Spleen (tissue), 11 donors: ENCODE data around the gene IL1R2. TPM values are rescaled to one million over a fixed set of nuclear protein-coding genes. Genes with fewer than 3 reads are reported as not detected.
A peak's percentile ranks its signal among the peaks of the same experiment; 100 is the strongest.

Source experiments
- DNase-seq: peaks from one replicate; pipeline ENCODE4 v3.0.0-alpha.2; 2020
- H3K27ac ChIP-seq, 8 donors: fragments of 200-600 bp; sonication (generic) in 7 of 8; 1 replicate in 4 of 8; 2 replicates in 4 of 8; pipeline versions ENCODE4 v1.5.0 to v1.8.0; 2016 to 2021; ENCODE audit warnings: inconsistent platforms in 4 of 8, mild to moderate bottlenecking in 4 of 8, moderate library complexity in 1 of 8
- H3K27me3 ChIP-seq, 7 donors: fragments of 200-600 bp; sonication (generic) in 6 of 7; replicated peaks in 1 of 7; 1 replicate in 4 of 7; 2 replicates in 3 of 7; pipeline versions ENCODE4 v1.5.0 to v1.8.0; 2016 to 2021; ENCODE audit warnings: inconsistent platforms in 3 of 7, mild to moderate bottlenecking in 1 of 7
- H3K36me3 ChIP-seq, 6 donors: fragments of 200-600 bp; sonication (generic) in 5 of 6; 1 replicate in 4 of 6; 2 replicates in 2 of 6; pipeline versions ENCODE4 v1.5.0 to v1.8.0; 2016 to 2021; ENCODE audit warnings: inconsistent platforms in 2 of 6
- H3K4me1 ChIP-seq, 6 donors: fragments of 200-600 bp; sonication (generic) in 5 of 6; 1 replicate in 3 of 6; 2 replicates in 3 of 6; pipeline versions ENCODE4 v1.5.0 to v1.8.0; 2016 to 2021; ENCODE audit warnings: inconsistent platforms in 3 of 6
- H3K4me3 ChIP-seq, 8 donors: fragments of 200-600 bp; sonication (generic) in 7 of 8; 1 replicate in 4 of 8; 2 replicates in 4 of 8; pipeline versions ENCODE4 v1.5.0 to v1.8.0; 2016 to 2021; ENCODE audit warnings: inconsistent platforms in 4 of 8, mild to moderate bottlenecking in 4 of 8, moderate library complexity in 2 of 8
- H3K9me3 ChIP-seq, 8 donors: fragments of 200-600 bp; sonication (generic) in 7 of 8; 1 replicate in 4 of 8; 2 replicates in 4 of 8; pipeline versions ENCODE4 v1.5.0 to v1.8.0; 2016 to 2021; ENCODE audit warnings: inconsistent platforms in 4 of 8
- CTCF ChIP-seq, 11 experiments: fragments of 200-600 bp in 7 of 11; fragments of 450-650 bp in 4 of 11; sonication (generic) in 4 of 11; IDR thresholded peaks in 8 of 11; conservative IDR thresholded peaks in 3 of 11; 1 replicate in 7 of 11; 2 replicates in 4 of 11; pipeline versions ENCODE4 v1.4.0 to v1.8.0; 2016 to 2021; ENCODE audit warnings: antibody characterized with exemption in 11 of 11, inconsistent platforms in 4 of 11, mild to moderate bottlenecking in 1 of 11
- POLR2A ChIP-seq, 3 donors: fragments of 450-650 bp; IDR thresholded peaks; one replicate each; pipeline ENCODE4 v1.5.1; 2017; ENCODE audit warnings: antibody characterized with exemption in 3 of 3, mild to moderate bottlenecking in 1 of 3
- POLR2AphosphoS5 ChIP-seq, 3 donors: sonication (generic); formaldehyde crosslinking; IDR thresholded peaks; one replicate each; pipeline ENCODE4 v1.5.1; 2017; ENCODE audit warnings: antibody characterized with exemption in 3 of 3
- WGBS, 5 donors: extraction: QIAGEN DNeasy Blood & Tissue Kit in 3 of 5; methylation state at CpG; one replicate each; pipeline versions ENCODE4 v1.1.5 to v1.1.7; 2013 to 2018; 5-methylcytosine and 5-hydroxymethylcytosine counted together
- intact Hi-C: fragments of 100-400 bp; cut with DNase I; formaldehyde crosslinking; loops from one replicate; pipeline ENCODE4 v1.15.0; 2023; ENCODE audit warnings: low total_unique reads
- polyA plus RNA-seq, 3 donors: library from polyadenylated mRNA; stranded (reverse); fragments of 200-250 nt; gene quantifications; one replicate each; pipeline ENCODE4 v1.2.1, GENCODE V29; 2013
- total RNA-seq, 7 donors: library from RNA; depleted of rRNA in 3 of 7; stranded (reverse); fragments of >200 nt in 3 of 7; fragmentation: NEBNext Ultra II Directional in 4 of 7; extraction: Animal tissue kit (Norgen Biotek cat#: 25700) in 4 of 7; gene quantifications; one replicate each; pipeline versions ENCODE4 v1.1.0 to v1.2.1, GENCODE V29; 2016 to 2021
- donor health status: healthy with polysubstance abuse.
- donor health status: DM: no; HTN: no; CAD: no; lungs with moderate emphysema.
- donor health status: DM: no; HTN: no; CAD: no.
- donor health status: Bipolar disorder and iron deficiency.
- donor health status: healthy.
- donor health status: DM: no; HTN: no; CAD: no.
- donor health status: DM: yes; HTN: yes; CAD: no.

The IL1R2 gene
- total and polyA plus RNA-seq, 10 donors, result 20.1 to 607 (median 116) TPM

- Histone ChIP-seq H3K4me3 (no peak overlapping the region), H3K36me3 (peaks cover 0 to 85% (median 0%) of the 10 kb centered on the region in 6 donors), H3K4me1 (peaks cover 10 to 70% (median 19%) of the 10 kb centered on the region in 6 donors), H3K27me3 (no peaks in the 10 kb centered on the region), H3K9me3 (no peaks in the 10 kb centered on the region), H3K27ac (no peak overlapping the region)
- no peak for DNase-seq
- TF ChIP-seq POLR2AphosphoS5 (IDR thresholded peaks at IDR 0.05) (no peak), POLR2A (IDR thresholded peaks at IDR 0.05) (no peak), CTCF (IDR thresholded peaks at IDR 0.05 in 8 of 11, conservative IDR thresholded peaks at IDR 0.05 in 3 of 11) (no peak)
- 88 to 98% (median 92%) methylated on average over 3 of the region's 3 CpGs for WGBS, 5 donors
- intact Hi-C loops, result loop anchor here (10.0 kb wide), 1 partner anchor 441 kb away; no protein-coding TSS in a partner anchor
Measured at GRCh38 chr2:102003696-102004095, 11.9 kb downstream of the IL1R2 start.

DNA sequence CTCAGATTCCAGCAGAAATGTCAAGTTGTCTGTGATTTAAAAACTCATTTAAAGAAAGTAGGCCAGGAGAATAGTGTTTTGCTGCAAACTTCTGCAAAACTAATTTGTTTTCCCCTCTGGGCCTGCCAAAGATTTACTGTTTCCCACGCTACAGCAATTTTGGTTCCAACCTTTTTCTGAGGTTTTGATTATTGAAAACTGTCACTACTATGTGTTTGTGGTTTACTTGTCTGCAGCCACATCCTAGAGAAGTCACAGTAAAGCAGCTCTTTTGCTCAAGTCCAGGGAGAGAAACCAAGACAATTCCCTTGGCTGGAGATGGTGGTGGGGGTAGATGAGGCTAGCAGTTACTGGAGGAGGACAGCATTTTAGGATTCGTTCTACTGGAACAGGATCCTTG, 12.8 kb downstream of the IL1R2 start:
- Histone ChIP-seq H3K27me3 (no peaks in the 10 kb centered on the region), H3K27ac (peak overlapping the region in 3 of 8 donors; percentile 16 to 40 (median 21)), H3K4me3 (no peak overlapping the region), H3K36me3 (peaks cover 0 to 85% (median 0%) of the 10 kb centered on the region in 6 donors), H3K4me1 (peaks cover 10 to 71% (median 19%) of the 10 kb centered on the region in 6 donors), H3K9me3 (no peaks in the 10 kb centered on the region)
- intact Hi-C loops, result loop anchor here (10.0 kb wide), 1 partner anchor 440 kb away; no protein-coding TSS in a partner anchor
- DNase-seq, result no peak
- TF ChIP-seq CTCF (IDR thresholded peaks at IDR 0.05 in 8 of 11, conservative IDR thresholded peaks at IDR 0.05 in 3 of 11) (no peak), POLR2AphosphoS5 (IDR thresholded peaks at IDR 0.05) (no peak), POLR2A (IDR thresholded peaks at IDR 0.05) (no peak)
- 46 to 71% (median 68%) methylated on average over 2 of the region's 2 CpGs for WGBS, 5 donors

DNA sequence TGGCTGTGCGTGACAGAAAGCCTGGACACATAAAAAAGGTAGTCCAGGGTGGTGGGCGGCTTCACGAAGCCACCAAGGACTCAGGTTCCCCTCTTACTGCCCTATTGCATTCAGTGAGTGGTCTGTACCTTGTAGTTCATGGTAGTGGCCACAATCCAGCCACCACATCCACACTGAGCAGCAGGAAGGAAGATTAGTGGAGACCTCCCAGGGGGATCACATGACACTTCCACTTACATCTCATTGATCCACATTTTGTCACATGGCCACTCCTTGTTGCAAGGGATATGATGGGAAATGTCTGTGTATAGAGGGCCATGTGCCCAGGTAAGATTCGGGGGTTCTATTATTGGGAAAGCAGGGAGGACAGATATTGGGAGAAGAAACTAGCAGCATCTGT, 13.7 kb downstream of the IL1R2 start:
- Histone ChIP-seq H3K4me1 (peaks cover 10 to 73% (median 19%) of the 10 kb centered on the region in 6 donors), H3K4me3 (no peak overlapping the region), H3K9me3 (no peaks in the 10 kb centered on the region), H3K27ac (peak overlapping the region in 2 of 8 donors; percentile 5 to 40), H3K36me3 (peaks cover 0 to 85% (median 0%) of the 10 kb centered on the region in 6 donors), H3K27me3 (no peaks in the 10 kb centered on the region)
- 88 to 97% (median 93%) methylated on average over 4 of the region's 4 CpGs for WGBS, 5 donors
- DNase-seq, result no peak
- intact Hi-C loops, result loop anchor here (10.0 kb wide), 1 partner anchor 439 kb away; no protein-coding TSS in a partner anchor
- no peak for TF ChIP-seq CTCF (IDR thresholded peaks at IDR 0.05 in 8 of 11, conservative IDR thresholded peaks at IDR 0.05 in 3 of 11)
- no peak for TF ChIP-seq POLR2A (IDR thresholded peaks at IDR 0.05)
- TF ChIP-seq POLR2AphosphoS5 (IDR thresholded peaks at IDR 0.05), result peak in 1 of 3 donors; percentile 74

- Histone ChIP-seq H3K9me3 (no peaks in the 10 kb centered on the region), H3K36me3 (peaks cover 0 to 85% (median 0%) of the 10 kb centered on the region in 6 donors), H3K27ac (peak overlapping the region in 2 of 8 donors; percentile 40 to 42), H3K4me3 (peak overlapping the region in 1 of 8 donors; percentile 22), H3K4me1 (peaks cover 10 to 73% (median 21%) of the 10 kb centered on the region in 6 donors), H3K27me3 (no peaks in the 10 kb centered on the region)
- intact Hi-C loops, result loop anchor here (10.0 kb wide), 1 partner anchor 439 kb away; no protein-coding TSS in a partner anchor
- 53 to 62% (median 56%) methylated on average over 15 of the region's 15 CpGs for WGBS, 5 donors
- TF ChIP-seq POLR2A (IDR thresholded peaks at IDR 0.05) (no peak), POLR2AphosphoS5 (IDR thresholded peaks at IDR 0.05) (peak; percentile 22 to 87 (median 52)), CTCF (IDR thresholded peaks at IDR 0.05 in 8 of 11, conservative IDR thresholded peaks at IDR 0.05 in 3 of 11) (peak in 10 of 11 experiments; percentile 17 to 76 (median 65))
- no peak for DNase-seq
Measured at GRCh38 chr2:102005989-102006885, 14.5 kb downstream of the IL1R2 start.
